Stimulated activated CD8-positive, alpha-beta memory T cell treated with anti-CD3 and anti-CD28 coated beads, Interleukin-7, amount 100 ng/mL, for 48 hours (primary cell): Measurements from ENCODE around the gene ACO2.
A peak's percentile ranks its signal among the peaks of the same experiment; 100 is the strongest.
"Not testable (repeated sequence)": the region's sequence is repeated elsewhere in the genome, so short reads cannot be mapped to it uniquely, and the experiment has no call there.

Experiments
- DNase-seq, 2 donors: peaks; one replicate each; pipeline ENCODE4 v3.0.0-alpha.2; 2020; ENCODE audit warnings: low read depth in 1 of 2; ENCODE audit errors: extremely low read depth in 1 of 2

Gene ACO2

GRCh38 chr22:41447435-41448188 lies 21.3 kb upstream of the ACO2 start:
- peak in 1 of 2 donors; percentile 45 for DNase-seq

GRCh38 chr22:41448189-41448808 lies 20.6 kb upstream of the ACO2 start:
- peak; percentile 79 to 89 for DNase-seq

- no peak for DNase-seq
Observed at GRCh38 chr22:41458161-41458728, 10.7 kb upstream of the ACO2 start.

- DNase-seq = no peak
Observed at GRCh38 chr22:41459431-41459830, 9.5 kb upstream of the ACO2 start.

GRCh38 chr22:41460071-41460470 lies 8.8 kb upstream of the ACO2 start:
- DNase-seq = not testable (repeated sequence)

GRCh38 chr22:41461901-41462300 lies 7.0 kb upstream of the ACO2 start:
- no peak for DNase-seq

- peak in 1 of 2 donors; percentile 18 for DNase-seq
Observed at GRCh38 chr22:41469218-41469851, 418 bp downstream of the ACO2 start.

GRCh38 chr22:41470886-41471285 lies 2.0 kb downstream of the ACO2 start:
- no peak for DNase-seq

GRCh38 chr22:41471568-41471967 lies 2.7 kb downstream of the ACO2 start:
- DNase-seq = no peak

GRCh38 chr22:41474872-41475451 lies 6.0 kb downstream of the ACO2 start:
- no peak for DNase-seq

GRCh38 chr22:41478473-41478872 lies 9.6 kb downstream of the ACO2 start:
- DNase-seq = no peak

GRCh38 chr22:41478891-41479521 lies 10.1 kb downstream of the ACO2 start:
- DNase-seq = no peak

- no peak for DNase-seq
Observed at GRCh38 chr22:41479671-41480396, 10.9 kb downstream of the ACO2 start.

GRCh38 chr22:41480397-41480735 lies 11.4 kb downstream of the ACO2 start:
- no peak for DNase-seq

- DNase-seq = no peak
Observed at GRCh38 chr22:41481131-41481830, 12.4 kb downstream of the ACO2 start.

- no peak for DNase-seq
Observed at GRCh38 chr22:41481925-41482318, 13.0 kb downstream of the ACO2 start.

- DNase-seq = no peak
Observed at GRCh38 chr22:41482319-41482935, 13.5 kb downstream of the ACO2 start.

- no peak for DNase-seq
Observed at GRCh38 chr22:41485033-41485432, 16.1 kb downstream of the ACO2 start.
